ENCODE results near the gene CALY.
A peak's percentile ranks its signal among the peaks of the same experiment; 100 is the strongest.

CALY gene

GRCh38 chr10:133308421-133309099 lies 28.1 kb downstream of the CALY start, which contains the start of the genes TUBGCP2 and ZNF511 (continued):
- no peak for TF ChIP-seq ZNF639 (tag by site-specific recombination; IDR thresholded peaks at IDR 0.05)
- TF ChIP-seq ZNF501 (tag by site-specific recombination; IDR thresholded peaks at IDR 0.05) = no peak
- TF ChIP-seq MZF1 (tag by site-specific recombination; IDR thresholded peaks at IDR 0.05; ENCODE audit: borderline replicate concordance) = no peak
- no peak for TF ChIP-seq TSHZ1 (tag by site-specific recombination; IDR thresholded peaks at IDR 0.05; ENCODE audit: borderline replicate concordance)
- no peak for TF ChIP-seq ZNF202 (tag by site-specific recombination; IDR thresholded peaks at IDR 0.05; ENCODE audit: borderline replicate concordance)
- peak; percentile 79 for TF ChIP-seq ZNF335 (tag by site-specific recombination; conservative IDR thresholded peaks at IDR 0.05)
- no peak for TF ChIP-seq SETDB1 (IDR thresholded peaks at IDR 0.05; ENCODE audit: insufficient read length, low read length)
- TF ChIP-seq ZNF677 (tag by site-specific recombination; IDR thresholded peaks at IDR 0.05) = 0 out of 2 replicates have a peak, but pooled peaks have one; percentile 23
- no peak for TF ChIP-seq ZNF558 (tag by site-specific recombination; IDR thresholded peaks at IDR 0.05)
- no peak for TF ChIP-seq SP7 (tag by site-specific recombination; IDR thresholded peaks at IDR 0.05)
- TF ChIP-seq ZNF660 (tag by site-specific recombination; IDR thresholded peaks at IDR 0.05) = peak; percentile 63; the same call in 1 of the 2 replicates
- no peak for TF ChIP-seq ZNF148 (tag by site-specific recombination; IDR thresholded peaks at IDR 0.05; ENCODE audit: borderline replicate concordance)
- TF ChIP-seq ZNF513 (tag by site-specific recombination; IDR thresholded peaks at IDR 0.05) = no peak
- no peak for TF ChIP-seq ZSCAN18 (tag by site-specific recombination; IDR thresholded peaks at IDR 0.05)
